Measurements from ENCODE around the gene SLC35A2. TPM values are rescaled to one million over a fixed set of nuclear protein-coding genes. Genes with fewer than 3 reads are reported as not detected.
"Not testable (repeated sequence)": the region's sequence is repeated elsewhere in the genome, so short reads cannot be mapped to it uniquely, and the experiment has no call there.

The SLC35A2 gene
- total RNA-seq, 1 donor from 2014 or later: 50.4 TPM

GRCh38 chrX:48902776-48903175 lies 8.7 kb downstream of the SLC35A2 start:
- DNase-seq (ENCODE audit: low spot score): no peak

- DNase-seq (ENCODE audit: low spot score): no peak
Observed at GRCh38 chrX:48902135-48902534, 9.3 kb downstream of the SLC35A2 start.

- no peak for DNase-seq (ENCODE audit: low spot score)
Observed at GRCh38 chrX:48901069-48901468, 10.4 kb downstream of the SLC35A2 start.

DNA sequence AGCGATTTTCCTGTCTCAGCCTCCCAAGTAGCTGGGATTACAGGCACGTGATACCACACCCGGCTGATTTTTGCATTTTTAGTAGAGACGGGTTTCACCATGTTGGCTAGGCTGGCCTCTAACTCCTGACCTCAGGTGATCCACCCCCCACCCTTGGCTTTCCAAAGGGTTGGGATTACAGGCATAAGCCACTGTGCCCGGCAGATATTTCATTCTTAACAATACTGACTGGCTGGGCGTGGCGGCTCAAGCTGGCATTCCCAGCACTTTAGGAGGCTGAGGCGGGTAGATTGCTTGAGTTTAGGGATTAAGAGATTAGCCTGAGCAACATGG lies 12.4 kb downstream of the SLC35A2 start:
- DNase-seq (ENCODE audit: low spot score): no peak

GRCh38 chrX:48897625-48898306 lies 13.7 kb downstream of the SLC35A2 start, which contains the start of the genes PQBP1 and TIMM17B:
PQBP1 (plus strand) TSS chrX:48897930; CDS start chrX:48898510, 580 bp downstream.
TIMM17B (minus strand) TSS chrX:48897768; CDS start chrX:48897749, 19 bp downstream.
- DNase-seq (ENCODE audit: low spot score): peak; percentile 91

- peak; percentile 67 for DNase-seq (ENCODE audit: low spot score)
Observed at GRCh38 chrX:48897157-48897624, 14.3 kb downstream of the SLC35A2 start.

GRCh38 chrX:48896611-48897011 lies 14.8 kb downstream of the SLC35A2 start:
- DNase-seq (ENCODE audit: low spot score): no peak

- DNase-seq (ENCODE audit: low spot score): no peak
Observed at GRCh38 chrX:48894891-48895290, 16.6 kb downstream of the SLC35A2 start.

- DNase-seq (ENCODE audit: low spot score): no peak
Observed at GRCh38 chrX:48893556-48894348, 17.7 kb downstream of the SLC35A2 start.

GRCh38 chrX:48892896-48893295 lies 18.6 kb downstream of the SLC35A2 start:
- DNase-seq (ENCODE audit: low spot score): no peak

GRCh38 chrX:48891402-48892288 lies 19.8 kb downstream of the SLC35A2 start:
- peak; percentile 85 for DNase-seq (ENCODE audit: low spot score)

DNA sequence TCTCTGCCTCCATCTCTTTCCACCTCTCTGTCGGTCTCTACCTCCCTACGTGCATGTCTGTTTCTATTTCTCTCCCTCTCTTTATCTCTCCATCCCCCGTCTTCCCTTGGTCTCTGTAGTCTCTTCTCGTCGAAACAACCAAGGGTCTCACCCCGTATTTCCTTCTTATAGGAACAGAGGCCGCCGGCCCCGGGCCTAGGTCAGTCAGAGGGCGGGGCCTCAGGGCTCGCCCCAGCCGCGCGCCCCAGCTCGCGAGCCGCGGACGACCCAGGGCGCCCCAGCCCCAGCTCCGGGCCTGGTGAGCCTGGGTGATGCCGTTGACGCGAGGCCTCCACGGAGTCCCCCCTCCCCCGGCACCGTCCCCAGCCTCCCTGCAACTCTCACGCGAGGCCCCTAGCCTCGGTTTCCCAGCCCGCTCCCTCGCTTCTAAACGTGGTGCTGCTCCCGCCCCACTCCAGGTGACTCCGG lies 20.5 kb downstream of the SLC35A2 start:
- DNase-seq (ENCODE audit: low spot score): no peak

GRCh38 chrX:48890296-48890925 lies 21.0 kb downstream of the SLC35A2 start:
- DNase-seq (ENCODE audit: low spot score): no peak

DNA sequence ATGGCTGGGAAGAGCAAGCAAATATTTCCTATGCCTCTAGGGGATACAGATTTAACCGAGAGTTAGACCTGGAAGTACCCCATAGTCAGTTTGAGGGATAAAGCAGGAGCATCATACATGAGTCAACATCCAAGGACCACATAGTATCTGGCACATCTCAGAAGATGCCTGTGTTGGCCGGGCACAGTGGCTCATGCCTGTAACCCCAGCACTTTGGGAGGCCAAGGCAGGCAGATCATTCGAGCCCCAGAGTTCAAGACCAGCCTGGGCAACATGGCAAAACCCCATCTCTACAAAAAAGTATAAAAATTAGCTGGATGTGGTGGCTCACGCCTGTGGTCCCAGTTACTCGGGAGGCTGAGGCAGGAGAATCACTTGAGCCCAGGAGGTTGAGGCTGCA lies 24.9 kb downstream of the SLC35A2 start:
- DNase-seq (ENCODE audit: low spot score): not testable (repeated sequence)

GRCh38 chrX:48883729-48884128 lies 27.7 kb downstream of the SLC35A2 start:
- no peak for DNase-seq (ENCODE audit: low spot score)

GRCh38 chrX:48876944-48877343 lies 34.5 kb downstream of the SLC35A2 start:
- DNase-seq (ENCODE audit: low spot score): not testable (repeated sequence)

DNA sequence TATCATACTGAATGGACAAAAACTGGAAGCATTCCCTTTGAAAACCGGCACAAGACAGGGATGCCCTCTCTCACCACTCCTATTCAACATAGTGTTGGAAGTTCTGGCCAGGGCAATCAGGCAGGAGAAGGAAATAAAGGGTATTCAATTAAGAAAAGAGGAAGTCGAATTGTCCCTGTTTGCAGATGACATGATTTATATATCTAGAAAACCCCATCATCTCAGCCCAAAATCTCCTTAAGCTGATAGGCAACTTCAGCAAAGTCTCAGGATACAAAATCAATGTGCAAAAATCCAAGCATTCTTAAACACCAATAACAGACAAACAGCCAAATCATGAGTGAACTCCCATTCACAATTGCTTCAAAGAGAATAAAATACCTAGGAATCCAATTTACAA lies 39.4 kb downstream of the SLC35A2 start:
- DNase-seq (ENCODE audit: low spot score): not testable (repeated sequence)

DNA sequence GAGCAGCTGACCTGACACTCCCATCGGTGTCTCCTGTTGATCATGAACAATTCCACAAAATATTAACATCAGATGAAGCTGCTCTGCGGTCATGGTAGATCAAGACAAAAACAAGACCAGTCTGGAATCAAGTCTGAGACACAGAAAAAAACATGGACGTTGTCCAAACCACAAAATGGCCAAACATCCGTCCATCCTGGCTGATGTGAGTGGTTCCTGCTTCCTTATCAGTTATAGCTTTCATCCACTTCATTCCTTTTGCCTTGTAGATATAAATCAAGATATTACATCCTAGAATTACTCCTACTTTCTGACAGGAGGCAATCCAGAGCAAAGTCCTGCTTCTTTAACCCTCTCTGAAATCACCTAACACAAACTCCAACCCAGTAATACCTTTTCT lies 47.2 kb downstream of the SLC35A2 start:
- DNase-seq (ENCODE audit: low spot score): no peak

DNA sequence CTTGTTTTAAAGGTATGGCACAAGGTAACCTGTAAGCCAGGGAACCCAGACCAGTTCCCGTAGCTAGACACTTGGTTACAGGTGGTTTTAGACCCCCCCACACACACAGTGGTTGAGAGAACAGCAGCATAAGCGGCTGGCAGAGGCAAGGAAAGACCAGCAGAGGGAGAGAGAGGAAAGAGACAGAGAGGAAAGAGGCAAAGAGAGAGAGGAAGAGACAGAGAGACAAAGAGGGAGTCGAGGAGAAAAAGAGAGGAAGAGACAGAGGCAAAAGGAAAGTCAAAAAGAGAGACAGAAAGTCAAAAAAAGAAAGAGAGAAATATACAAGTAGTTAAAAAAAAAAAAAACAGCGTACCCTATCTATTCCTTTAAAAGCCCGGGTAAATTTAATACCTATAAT lies 56.5 kb downstream of the SLC35A2 start:
- no peak for DNase-seq (ENCODE audit: low spot score)

DNA sequence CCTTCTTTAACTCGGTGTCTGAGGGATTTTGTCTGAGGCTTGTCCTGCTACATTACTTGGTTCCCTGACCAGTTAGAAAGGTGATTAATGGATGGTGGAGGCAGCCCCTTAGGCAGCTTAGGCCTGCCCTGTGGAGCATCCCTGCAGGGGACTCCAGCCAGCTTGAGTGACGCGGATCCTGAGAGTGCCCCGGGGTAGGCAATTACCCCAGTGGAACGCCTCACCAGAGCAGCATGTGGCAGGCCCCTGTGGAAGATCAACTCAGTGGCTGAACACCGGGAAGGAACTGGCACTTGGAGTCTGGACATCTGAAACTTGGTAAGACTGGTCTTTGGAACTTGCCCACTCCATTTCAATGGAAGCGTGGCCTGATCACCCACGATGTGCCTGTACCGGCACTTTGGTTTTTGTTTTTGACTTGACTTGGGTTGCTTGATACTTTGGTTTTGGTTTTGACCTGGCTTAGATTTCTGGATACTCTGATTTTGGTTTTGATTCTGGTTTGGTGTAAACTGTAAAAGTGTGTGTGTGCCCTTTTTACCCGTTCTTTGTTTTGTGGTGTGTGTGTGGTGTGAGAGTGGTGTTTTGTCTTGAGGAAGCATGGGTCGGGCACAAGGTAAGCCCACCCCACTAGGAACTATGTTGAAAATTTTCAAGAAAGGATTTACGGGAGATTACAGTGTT lies 57.2 kb downstream of the SLC35A2 start:
- not testable (repeated sequence) for DNase-seq (ENCODE audit: low spot score)

DNA sequence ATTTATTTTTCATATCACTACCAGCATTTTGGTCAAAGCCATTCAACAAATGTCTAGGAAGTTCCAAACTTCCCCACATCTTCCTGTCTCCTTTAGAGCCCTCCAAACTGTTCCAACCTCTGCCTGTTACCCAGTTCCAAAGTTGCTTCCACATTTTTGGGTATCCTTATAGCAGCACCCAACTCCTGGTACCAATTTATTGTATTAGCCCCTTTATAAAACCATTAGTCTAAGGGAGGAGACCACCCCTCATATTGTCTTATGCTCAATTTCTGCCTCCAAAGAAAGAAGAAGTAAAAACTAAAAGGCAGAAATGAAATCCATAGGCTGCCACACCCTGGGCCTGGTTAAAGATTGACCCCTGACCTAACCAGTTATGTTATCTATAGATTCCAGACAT lies 58.0 kb downstream of the SLC35A2 start:
- not testable (repeated sequence) for DNase-seq (ENCODE audit: low spot score)
